IMR-90 (cell line): ENCODE results near the gene PRSS38. TPM values are rescaled to one million over a fixed set of nuclear protein-coding genes. Genes with fewer than 3 reads are reported as not detected.

ENCODE experiments used
- ATAC-seq: fragments of 200-7000 bp; cut with Tn5 transposase; 2 replicates; pipeline ENCODE4 v1.9.1; 2020; ENCODE audit warnings: low read depth, mild to moderate bottlenecking, moderate library complexity
- BruUV-seq: library from RNA; stranded (reverse); fragments of 400-500 nt; replicated peaks from 2 replicates; lab custom pipeline; 2021; lab: Mats Ljungman, UMichigan
- CTCF ChIA-PET: fragments of 300-600 bp; formaldehyde crosslinking; extraction: SDS; loops from one replicate; lab custom pipeline; 2021; ENCODE audit warnings: antibody characterized with exemption; lab: Yijun Ruan, JAX
- POLR2A ChIA-PET: fragments of 300-600 bp; sonication (Branson Sonifier 250); formaldehyde crosslinking; loops from one replicate; lab custom pipeline; 2022; ENCODE audit warnings: antibody characterized with exemption; ENCODE audit not compliant: unreplicated experiment; lab: Charles Lee
- DNase-seq: peaks from one replicate; pipeline ENCODE4 v3.0.0; 2013
- H2AFZ ChIP-seq: replicated peaks from 2 replicates; pipeline ENCODE3; 2013; ENCODE audit warnings: low read length, mild to moderate bottlenecking; ENCODE audit not compliant: poor library complexity
- H2AK5ac ChIP-seq: 2 replicates; pipeline ENCODE4 v1.6.1; 2013; ENCODE audit warnings: low read depth, low read length, inconsistent platforms
- H2AK9ac ChIP-seq: replicated peaks from 2 replicates; pipeline ENCODE3; 2013; ENCODE audit warnings: mild to moderate bottlenecking, low read depth, low read length, moderate library complexity; ENCODE audit not compliant: poor library complexity
- H2BK120ac ChIP-seq: 2 replicates; pipeline ENCODE4 v1.6.1; 2013; ENCODE audit warnings: low read depth, low read length, inconsistent platforms
- H2BK15ac ChIP-seq: 3 replicates; pipeline ENCODE4 v1.6.1; 2013; ENCODE audit warnings: low read depth, low read length, inconsistent platforms
- H2BK20ac ChIP-seq: 2 replicates; pipeline ENCODE4 v1.6.1; 2013; ENCODE audit warnings: low read depth, mild to moderate bottlenecking, inconsistent platforms, low read length, moderate library complexity
- H2BK5ac ChIP-seq: 2 replicates; pipeline ENCODE4 v1.6.1; 2013; ENCODE audit warnings: mild to moderate bottlenecking, low read depth, low read length, inconsistent platforms; ENCODE audit not compliant: poor library complexity, severe bottlenecking
- H3K14ac ChIP-seq: replicated peaks from 2 replicates; pipeline ENCODE4 v1.6.1; 2013; ENCODE audit warnings: low read depth, low read length, inconsistent platforms
- H3K18ac ChIP-seq: 2 replicates; pipeline ENCODE4 v1.6.1; 2013; ENCODE audit warnings: low read depth, low read length, control low read depth
- H3K23ac ChIP-seq: 2 replicates; pipeline ENCODE4 v1.6.1; 2013; ENCODE audit warnings: low read depth, low read length, inconsistent platforms
- H3K27ac ChIP-seq: 2 replicates; pipeline ENCODE4 v1.5.1; 2013; ENCODE audit warnings: mild to moderate bottlenecking, control low read depth, low read length; ENCODE audit not compliant: insufficient read depth
- H3K27me3 ChIP-seq: 2 replicates; pipeline ENCODE4 v1.6.1; 2013; ENCODE audit warnings: low read length; ENCODE audit not compliant: control insufficient read depth, insufficient read depth
- H3K36me3 ChIP-seq: 2 replicates; pipeline ENCODE4 v1.6.1; 2013; ENCODE audit warnings: low read length, mixed read lengths; ENCODE audit not compliant: control insufficient read depth, insufficient read depth
- H3K4ac ChIP-seq: 2 replicates; pipeline ENCODE4 v1.6.1; 2013; ENCODE audit warnings: low read depth, low read length, inconsistent platforms
- H3K4me1 ChIP-seq: 2 replicates; pipeline ENCODE4 v1.6.1; 2013; ENCODE audit warnings: low read length, mixed read lengths; ENCODE audit not compliant: control insufficient read depth, insufficient read depth
- H3K4me2 ChIP-seq: 2 replicates; pipeline ENCODE4 v1.6.1; 2013; ENCODE audit warnings: low read depth, mild to moderate bottlenecking, control low read depth, low read length, moderate library complexity
- H3K4me3 ChIP-seq: 2 replicates; pipeline ENCODE4 v1.5.1; 2013; ENCODE audit warnings: low read depth, mild to moderate bottlenecking, control low read depth, low read length, moderate library complexity; ENCODE audit not compliant: insufficient read depth
- H3K56ac ChIP-seq: 2 replicates; pipeline ENCODE4 v1.6.1; 2013; ENCODE audit warnings: low read length, inconsistent platforms; ENCODE audit not compliant: insufficient read depth; ENCODE audit errors: extremely low read depth
- H3K79me1 ChIP-seq, 2 experiments: 2 replicates each; pipeline ENCODE4 v1.6.1; 2013; ENCODE audit warnings: low read length in 2 of 2, inconsistent platforms in 1 of 2, low read depth in 1 of 2
- H3K9ac ChIP-seq: 2 replicates; pipeline ENCODE4 v1.6.1; 2013; ENCODE audit warnings: low read depth, low read length, control low read depth
- H3K9me1 ChIP-seq: 2 replicates; pipeline ENCODE4 v1.6.1; 2013; ENCODE audit warnings: low read length, inconsistent platforms; ENCODE audit not compliant: insufficient read depth
- H3K9me3 ChIP-seq: 2 replicates; pipeline ENCODE4 v1.6.1; 2013; ENCODE audit warnings: low read length; ENCODE audit not compliant: control insufficient read depth, insufficient read depth
- H4K20me1 ChIP-seq: 2 replicates; pipeline ENCODE4 v1.6.1; 2013; ENCODE audit warnings: low read length, inconsistent platforms; ENCODE audit not compliant: insufficient read depth
- H4K5ac ChIP-seq: 2 replicates; pipeline ENCODE4 v1.6.1; 2013; ENCODE audit warnings: mild to moderate bottlenecking, low read depth, low read length, control low read depth
- H4K8ac ChIP-seq, 2 experiments: 2 replicates each; pipeline ENCODE4 v1.6.1; 2013; ENCODE audit warnings: low read depth in 2 of 2, low read length in 2 of 2, control low read depth in 1 of 2, inconsistent platforms in 1 of 2
- H4K91ac ChIP-seq: 2 replicates; pipeline ENCODE4 v1.6.1; 2013; ENCODE audit warnings: low read depth, low read length, inconsistent platforms; ENCODE audit not compliant: insufficient read depth
- BHLHE40 ChIP-seq: fragments of 150-350 bp; IDR thresholded peaks from 2 replicates; pipeline ENCODE4 v1.6.1; 2016; ENCODE audit warnings: mild to moderate bottlenecking, low read depth, low read length
- CEBPB ChIP-seq: IDR thresholded peaks from 2 replicates; pipeline ENCODE4 v1.6.1; 2012; ENCODE audit warnings: low read depth, low read length, improper control_type of control experiment
- CHD1 ChIP-seq: IDR thresholded peaks from 2 replicates; pipeline ENCODE4 v1.6.1; 2012; ENCODE audit warnings: low read depth, low read length, improper control_type of control experiment
- CTCF ChIP-seq: conservative IDR thresholded peaks from 2 replicates; pipeline ENCODE4 v1.5.1; 2012; ENCODE audit warnings: mild to moderate bottlenecking, low read depth, low read length, improper control_type of control experiment
- MAFK ChIP-seq: IDR thresholded peaks from 2 replicates; pipeline ENCODE4 v1.6.1; 2012; ENCODE audit warnings: low read depth, low read length, improper control_type of control experiment
- MAZ ChIP-seq: IDR thresholded peaks from 2 replicates; pipeline ENCODE4 v1.6.1; 2012; ENCODE audit warnings: low read depth, mild to moderate bottlenecking, low read length, improper control_type of control experiment, moderate library complexity, borderline replicate concordance
- RAD21 ChIP-seq: IDR thresholded peaks from 2 replicates; pipeline ENCODE4 v1.6.1; 2012; ENCODE audit warnings: low read length, improper control_type of control experiment
- RCOR1 ChIP-seq: IDR thresholded peaks from 2 replicates; pipeline ENCODE4 v1.6.1; 2012; ENCODE audit warnings: mild to moderate bottlenecking, low read length, improper control_type of control experiment; ENCODE audit not compliant: insufficient replicate concordance
- RFX5 ChIP-seq: IDR thresholded peaks from 2 replicates; pipeline ENCODE4 v1.8.0; 2012; ENCODE audit warnings: low read depth, mild to moderate bottlenecking, low read length, moderate library complexity
- SMC3 ChIP-seq: fragments of 150-350 bp; IDR thresholded peaks from 2 replicates; pipeline ENCODE4 v1.6.1; 2016; ENCODE audit warnings: low read depth, mild to moderate bottlenecking, antibody characterized with exemption, low read length, moderate library complexity
- USF2 ChIP-seq: fragments of 150-350 bp; IDR thresholded peaks from 2 replicates; pipeline ENCODE4 v1.6.1; 2017; ENCODE audit warnings: mild to moderate bottlenecking, antibody characterized with exemption, low read length, low read depth
- WGBS, 2 experiments: methylation state at CpG; one replicate each; pipeline versions ENCODE4 v1.1.5 to v1.1.7; 2013; ENCODE audit warnings: missing lambda C conversion rate in 2 of 2; ENCODE audit not compliant: insufficient read length in 1 of 2; ENCODE audit errors: extremely low coverage in 2 of 2; 5-methylcytosine and 5-hydroxymethylcytosine counted together
- dilution Hi-C: fragments of 300-500 bp; cut with HindIII; formaldehyde crosslinking; loops from one replicate; pipeline ENCODE4 v1.14.3; 2018; ENCODE audit warnings: low sequenced_read_pairs; ENCODE audit not compliant: unreplicated experiment
- in situ Hi-C: fragments of 300-500 bp; cut with MboI; formaldehyde crosslinking; loops from 3 replicates; pipeline ENCODE4 v1.14.3; 2019; ENCODE audit warnings: low sequenced_read_pairs, inconsistent platforms, mixed read lengths
- intact Hi-C: fragments of 100-400 bp; cut with micrococcal nuclease; formaldehyde crosslinking; loops from 2 replicates; pipeline ENCODE4 v1.10.0; 2022
- polyA plus RNA-seq, 3 experiments: library from polyadenylated mRNA; depleted of rRNA; stranded (reverse); fragments of >200 nt; gene quantifications; 2 replicates each; pipeline ENCODE4 v1.2.3, GENCODE V29; 2012; ENCODE audit warnings: low replicate concordance in 1 of 3
- total RNA-seq: library from RNA; depleted of rRNA; stranded (reverse); fragments of >200 nt; gene quantifications from 2 replicates; pipeline ENCODE4 v1.2.3, GENCODE V29; 2012

The PRSS38 gene
- total and polyA plus RNA-seq, 2 of the 4 experiments (the other 2 are of a cell fraction), result not detected

- Histone ChIP-seq H3K4ac (no peak overlapping the region), H2BK15ac (no peak overlapping the region), H2BK20ac (no peak overlapping the region), H3K27ac (no peak overlapping the region), H3K27me3 (no peaks in the 10 kb centered on the region), H2AK9ac (no peak overlapping the region), H4K91ac (no peak overlapping the region), H3K9me1 (no peaks in the 10 kb centered on the region), H3K4me2 (no peak overlapping the region), H4K8ac (no peak overlapping the region), H4K5ac (no peak overlapping the region), H3K9me3 (0 out of 2 replicates have a peak, but pooled peaks cover 2% of the 10 kb centered on the region), H3K4me3 (no peak overlapping the region), H4K20me1 (no peaks in the 10 kb centered on the region), H3K9ac (no peak overlapping the region), H3K79me1 (no peaks in the 10 kb centered on the region), H2BK120ac (no peak overlapping the region), H2AK5ac (no peak overlapping the region), H3K4me1 (no peaks in the 10 kb centered on the region), H3K56ac (no peak overlapping the region), H3K18ac (no peak overlapping the region), H3K14ac (no peak overlapping the region), H2BK5ac (no peak overlapping the region), H3K23ac (no peak overlapping the region), H2AFZ (peak overlapping the region; percentile 11), H3K36me3 (no peaks in the 10 kb centered on the region)
- ATAC-seq (no peak), DNase-seq (peak; percentile 2)
- no TSS peak for BruUV-seq
- CTCF ChIA-PET, result no interaction called here
- intact Hi-C loops (no loop called here), dilution Hi-C loops (no loop called here), in situ Hi-C loops (no loop called here)
- TF ChIP-seq CEBPB (no peak), RCOR1 (no peak), MAFK (no peak), BHLHE40 (no peak), USF2 (no peak), CTCF (no peak), MAZ (no peak), RFX5 (no peak), CHD1 (no peak), SMC3 (no peak), RAD21 (no peak)
- 17% methylated on average over 1 of the region's 5 CpGs; no CpG with 5 or more reads in 1 of the 2 experiments for WGBS, 2 experiments
- POLR2A ChIA-PET, result no interaction called here
Measured at GRCh38 chr1:227869279-227869842, 53.9 kb downstream of the PRSS38 start.
